T-helper 9 cell (primary cell): Measurements from ENCODE around the gene SLC25A52.
A peak's percentile ranks its signal among the peaks of the same experiment; 100 is the strongest.
"Not testable (repeated sequence)": the region's sequence is repeated elsewhere in the genome, so short reads cannot be mapped to it uniquely, and the experiment has no call there.

Experiments used
- DNase-seq: peaks from one replicate; pipeline ENCODE4 v3.0.0-alpha.2; 2020
- total RNA-seq, 2 donors: gene quantifications; one replicate each; lab custom pipeline; 2026; lab: John Stamatoyannopoulos, UW

The SLC25A52 gene
- total RNA-seq, result 0 to 0.21 reads per million in 2 donors

DNA sequence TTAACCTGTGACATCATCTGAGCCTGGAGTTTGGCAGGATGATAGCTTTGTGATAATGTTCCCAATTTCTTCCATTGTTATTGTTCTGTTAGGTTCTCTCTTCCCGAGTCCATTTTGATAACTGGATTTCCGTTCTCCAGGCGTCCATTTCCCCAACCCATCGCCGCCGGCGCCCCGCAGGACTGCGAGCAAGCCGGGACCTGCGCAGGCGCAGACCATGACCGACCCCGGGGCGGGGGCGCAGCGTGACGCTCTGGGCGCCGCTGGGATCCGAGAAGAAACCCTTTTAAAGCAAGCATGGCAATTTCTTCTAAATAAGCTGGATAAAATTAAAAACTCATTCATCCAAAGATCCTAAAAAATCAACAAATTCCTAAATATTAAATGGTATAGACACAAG is at the start of gene SLC25A52:
Gene SLC25A52, minus strand, starts transcription at position 186 of the 400 bp plus-strand sequence. CDS start 219 bp downstream, outside the sequence.
- DNase-seq, result no peak

GRCh38 chr18:31809049-31809448 is 48.4 kb upstream of the SLC25A52 start:
- DNase-seq, result not testable (repeated sequence)

DNA sequence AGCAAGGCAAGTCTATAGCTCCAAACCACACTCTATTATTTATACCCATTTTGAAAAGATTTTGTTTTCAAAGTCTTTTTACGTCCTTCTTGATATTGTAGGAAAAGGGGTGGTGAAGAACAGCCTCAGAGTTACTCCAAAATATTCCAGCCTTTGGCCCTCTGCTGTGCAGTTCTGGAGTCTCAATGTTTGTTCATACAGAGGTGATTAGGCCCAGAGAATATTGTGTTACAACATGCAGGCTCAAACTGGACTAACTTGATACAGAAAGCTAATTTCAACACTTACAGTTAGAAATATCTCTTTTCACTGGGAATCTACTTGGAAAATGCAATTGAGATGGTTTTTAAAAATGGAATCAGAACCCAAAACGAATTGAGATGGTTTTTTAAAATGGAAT is 40.4 kb upstream of the SLC25A52 start:
- DNase-seq, result no peak

- DNase-seq, result not testable (repeated sequence)
Observed at GRCh38 chr18:31799257-31799656, 38.6 kb upstream of the SLC25A52 start.

DNA sequence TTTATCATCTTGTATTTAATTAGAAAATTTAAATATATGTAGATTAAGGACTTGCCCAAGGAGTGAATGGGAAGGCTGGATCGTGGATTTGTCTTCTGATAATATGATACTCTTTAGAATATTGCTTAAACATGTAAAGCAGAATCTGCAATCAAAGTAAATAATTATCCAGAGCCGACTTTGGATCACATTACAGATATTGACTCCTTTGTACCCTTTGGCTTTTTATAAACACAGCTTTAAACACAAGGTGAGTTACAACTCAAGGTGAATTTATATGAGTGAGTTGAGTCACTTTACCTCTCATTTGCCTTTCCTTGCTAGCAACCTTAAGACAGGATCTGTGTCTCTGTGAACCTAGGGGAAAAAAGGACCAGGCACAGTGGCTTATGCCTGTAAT is 37.7 kb upstream of the SLC25A52 start:
- DNase-seq, result no peak

DNA sequence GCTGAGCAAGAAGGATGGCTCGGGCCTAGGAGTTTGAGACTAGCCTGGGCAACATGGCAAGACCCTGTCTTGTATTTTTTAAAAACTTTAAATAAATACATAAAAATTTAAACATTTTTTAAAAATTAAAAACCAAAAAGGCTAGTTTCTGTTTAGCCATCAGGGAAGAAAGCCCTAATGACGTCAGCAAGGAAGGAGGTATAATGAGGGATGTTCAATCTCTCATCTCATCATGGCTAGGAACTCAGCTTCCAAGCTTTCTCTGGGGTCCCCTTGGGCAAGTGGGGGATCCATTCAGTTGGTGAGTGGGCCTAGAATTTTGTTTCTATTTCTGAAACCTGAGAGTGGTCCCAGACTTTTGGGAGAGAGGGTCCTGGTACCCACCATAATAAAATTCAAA is 35.1 kb upstream of the SLC25A52 start:
- DNase-seq, result no peak

- no peak for DNase-seq
Observed at GRCh38 chr18:31793531-31793930, 32.9 kb upstream of the SLC25A52 start.

DNA sequence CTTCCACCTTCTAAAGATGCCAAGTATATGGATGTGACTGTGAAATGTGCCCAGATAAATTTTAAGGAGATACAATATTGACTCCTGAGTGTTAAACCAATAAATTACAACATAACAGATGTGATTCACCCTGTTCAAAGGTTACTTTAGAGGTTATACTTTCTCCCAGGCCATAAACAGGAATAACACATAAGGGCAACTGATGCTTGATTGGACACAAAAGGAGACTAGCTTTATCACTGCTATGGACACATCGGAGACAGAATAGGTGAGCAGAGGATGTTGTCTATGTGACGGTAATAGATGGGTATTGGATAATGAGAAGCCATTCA is 31.9 kb upstream of the SLC25A52 start:
- DNase-seq, result no peak

- no peak for DNase-seq
Observed at GRCh38 chr18:31791817-31792579, 31.3 kb upstream of the SLC25A52 start.

DNA sequence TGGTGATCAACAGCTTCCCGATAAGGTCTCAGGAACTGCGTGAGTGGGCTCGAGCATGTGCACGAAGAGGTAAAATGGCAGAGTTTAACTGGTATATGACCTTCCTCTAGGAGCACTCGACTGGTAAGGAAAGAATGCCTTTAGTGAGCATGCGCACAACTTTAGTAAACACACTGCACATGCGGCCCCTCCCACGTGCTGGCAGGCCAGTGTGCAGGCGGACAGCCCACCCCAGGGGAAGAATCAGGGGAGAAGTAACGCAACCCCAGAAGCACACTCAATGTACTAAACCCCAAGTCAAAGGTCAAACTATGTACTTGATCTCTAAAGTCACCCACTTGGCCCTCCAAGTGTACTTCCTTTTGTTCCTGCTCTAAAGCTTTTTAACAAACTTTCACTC is 28.7 kb upstream of the SLC25A52 start:
- no peak for DNase-seq

DNA sequence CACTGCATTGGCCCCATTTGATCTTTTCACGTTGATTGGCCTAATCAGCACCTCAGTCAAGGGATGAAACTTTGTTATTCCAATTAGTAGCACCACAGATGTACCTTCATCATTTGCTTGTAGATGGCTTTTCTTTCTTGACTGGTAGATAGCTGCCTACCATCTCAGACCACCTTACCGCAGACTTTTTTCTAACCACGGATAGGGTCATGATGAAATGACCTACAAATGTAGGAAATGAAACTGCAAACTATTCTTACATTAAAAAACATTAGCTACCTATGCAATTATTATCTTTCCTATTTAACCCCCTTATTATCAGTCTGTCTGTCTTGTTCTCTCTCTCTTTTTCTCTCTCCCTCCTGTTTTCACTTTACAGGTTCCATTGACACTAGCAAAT is 22.4 kb upstream of the SLC25A52 start:
- no peak for DNase-seq

GRCh38 chr18:31778391-31778950 is 17.8 kb upstream of the SLC25A52 start:
- no peak for DNase-seq

GRCh38 chr18:31776093-31776492 is 15.4 kb upstream of the SLC25A52 start:
- DNase-seq, result no peak

DNA sequence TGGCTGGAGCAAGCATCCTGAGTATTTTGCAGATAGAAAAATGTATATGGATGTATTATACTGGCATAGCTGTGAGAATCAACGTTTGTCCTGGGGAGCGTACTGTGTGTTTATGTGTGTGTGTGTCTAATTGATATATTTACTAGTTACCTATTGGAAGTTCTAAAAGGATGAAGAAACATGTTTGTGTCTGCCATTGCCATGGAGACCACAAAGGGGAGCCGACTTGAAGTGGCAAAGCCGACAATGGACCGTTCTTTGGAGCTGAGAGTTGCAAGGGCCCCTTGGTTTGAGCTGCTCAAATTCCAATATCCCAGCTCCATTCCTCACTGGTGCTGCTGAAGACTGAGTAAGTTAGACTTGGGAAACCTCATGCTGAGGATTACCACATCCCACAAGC is 14.3 kb upstream of the SLC25A52 start:
- DNase-seq, result no peak

- DNase-seq, result no peak
Observed at GRCh38 chr18:31774477-31774785, 13.8 kb upstream of the SLC25A52 start.

DNA sequence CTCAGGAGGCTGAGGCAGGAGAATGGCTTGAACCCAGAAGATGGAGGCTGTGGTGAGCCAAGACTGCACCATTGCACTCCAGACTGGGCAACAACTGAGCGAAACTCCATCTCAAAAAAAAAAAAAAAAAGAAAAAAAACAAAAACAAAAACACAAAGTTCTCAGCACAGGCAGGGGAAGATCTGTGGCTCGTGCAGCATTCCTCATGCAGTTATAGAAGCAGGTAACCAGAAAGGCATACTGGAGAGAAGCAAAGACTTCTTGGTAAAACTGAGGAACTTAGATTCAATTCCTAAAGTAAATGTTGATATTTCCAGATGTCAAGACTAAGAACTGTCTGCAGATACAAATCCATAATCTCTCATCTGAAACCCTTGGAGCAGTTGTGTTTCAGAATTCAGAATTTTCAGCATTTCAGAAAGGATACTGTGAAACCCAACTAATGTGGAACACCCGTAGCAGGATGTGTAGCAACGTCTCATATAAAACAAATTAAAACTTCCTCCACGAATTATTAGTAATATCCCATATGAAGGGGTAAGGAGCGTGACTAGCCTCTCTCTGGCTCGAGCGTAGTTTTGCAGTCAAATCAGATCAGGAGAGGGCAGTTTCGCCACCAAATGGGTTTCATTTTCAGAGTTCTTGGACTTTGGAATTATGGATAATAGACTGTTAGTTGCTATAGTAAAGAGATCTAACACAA is 13.2 kb upstream of the SLC25A52 start:
- DNase-seq, result no peak

DNA sequence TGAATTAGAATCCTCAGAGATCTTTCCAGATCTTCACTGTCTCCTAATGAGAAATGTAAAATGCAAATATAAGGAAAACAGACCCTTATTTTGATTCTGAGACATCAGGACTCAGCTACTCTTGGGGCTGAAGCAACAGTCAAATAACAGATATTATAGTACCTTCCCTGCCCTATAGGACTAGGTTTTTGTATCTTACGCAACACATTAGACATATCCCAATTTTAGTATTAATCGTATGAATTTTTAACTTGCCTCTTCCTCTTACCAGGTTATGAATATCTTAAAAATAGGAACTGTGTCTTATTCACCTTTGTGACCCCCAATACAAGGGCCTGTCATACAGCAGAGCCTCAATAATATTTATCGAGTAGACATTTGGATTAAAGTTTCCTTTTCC is 12.0 kb upstream of the SLC25A52 start:
- DNase-seq, result no peak

- no peak for DNase-seq
Observed at GRCh38 chr18:31750273-31750672, 10.4 kb downstream of the SLC25A52 start.

GRCh38 chr18:31746396-31746795 is 14.3 kb downstream of the SLC25A52 start:
- no peak for DNase-seq

DNA sequence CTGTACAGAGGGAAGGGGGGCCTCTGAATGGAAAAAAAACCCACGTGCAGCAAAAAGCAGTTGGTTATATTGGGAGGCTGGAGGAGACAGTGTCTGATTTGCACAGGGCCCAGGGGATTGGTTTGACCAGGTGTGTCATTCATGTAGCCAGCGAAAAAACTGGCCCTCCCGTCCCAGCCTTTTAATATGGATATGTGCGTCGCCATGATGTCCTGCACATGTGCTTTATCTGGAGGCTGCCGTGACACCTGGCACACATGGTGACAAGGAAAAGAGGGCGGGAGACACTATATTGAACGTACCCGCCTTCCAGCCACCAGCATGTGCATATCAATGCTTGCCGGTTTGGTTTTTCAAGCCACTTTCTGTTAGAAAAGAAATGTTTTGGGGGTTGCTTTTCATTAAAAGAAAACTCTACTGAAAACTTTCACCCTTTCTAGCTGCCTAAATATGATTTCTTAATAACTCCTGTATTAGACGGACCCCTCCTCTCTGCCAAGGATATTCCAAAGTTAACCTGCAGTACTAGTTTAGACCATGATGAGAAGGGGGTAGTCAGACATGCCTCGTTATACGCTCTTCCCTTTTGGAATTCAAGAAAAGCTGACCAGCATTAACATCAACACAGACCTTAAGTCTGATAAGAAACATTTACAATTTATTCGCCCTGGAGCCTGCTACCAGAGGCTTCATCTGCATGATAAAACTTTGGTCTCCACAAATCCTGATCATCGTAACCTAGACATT is 16.2 kb downstream of the SLC25A52 start:
- no peak for DNase-seq

- DNase-seq, result not testable (repeated sequence)
Observed at GRCh38 chr18:31743600-31743999, 17.1 kb downstream of the SLC25A52 start.

GRCh38 chr18:31741097-31741735 is 19.5 kb downstream of the SLC25A52 start:
- DNase-seq, result peak; percentile 38

DNA sequence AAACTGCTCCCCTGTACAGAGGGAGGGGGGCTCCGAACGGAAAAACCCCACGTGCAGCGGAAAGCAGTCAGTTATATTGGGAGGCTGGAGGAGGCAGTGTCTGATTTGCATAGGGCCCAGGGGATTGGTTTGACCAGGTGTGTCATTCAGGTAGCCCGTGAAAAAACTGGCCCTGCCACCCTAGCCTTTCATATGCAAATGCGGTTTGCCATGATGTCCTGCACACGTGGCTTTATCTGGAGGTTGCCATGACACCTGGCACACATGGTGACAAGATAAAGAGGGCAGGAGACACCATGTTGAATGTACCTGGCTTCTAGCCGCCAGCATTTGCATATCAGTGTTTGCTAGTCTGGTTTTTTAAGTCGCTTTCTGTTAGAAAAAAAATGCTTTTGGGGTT is 20.5 kb downstream of the SLC25A52 start:
- DNase-seq, result no peak
